SK-N-SH treated with all-trans-retinoic acid at 6 μM for 48 hours (cell line): ENCODE data around the gene ITIH5.
A peak's percentile ranks its signal among the peaks of the same experiment; 100 is the strongest.

Experiments
- ATAC-seq: fragments of 200-7000 bp; cut with Tn5 transposase; 3 replicates; pipeline ENCODE4 v1.9.1; 2020; ENCODE audit warnings: mild to moderate bottlenecking, moderate library complexity
- BACH2 ChIP-seq: fragments of 250-450 bp; sonication (Bioruptor Pico); IDR thresholded peaks from 2 replicates; pipeline ENCODE4 v1.9.0; 2021; ENCODE audit warnings: mild to moderate bottlenecking, borderline replicate concordance
- CREB5 ChIP-seq: fragments of 250-450 bp; sonication (Bioruptor Pico); IDR thresholded peaks from 2 replicates; pipeline ENCODE4 v1.5.1; 2020; ENCODE audit warnings: low read depth, mild to moderate bottlenecking, moderate library complexity
- CSDC2 ChIP-seq: fragments of 250-450 bp; sonication (Bioruptor Pico); IDR thresholded peaks from 2 replicates; pipeline ENCODE4 v1.5.0; 2020; ENCODE audit warnings: mild to moderate bottlenecking, moderate library complexity
- CSRNP3 ChIP-seq: fragments of 250-450 bp; sonication (Bioruptor Pico); IDR thresholded peaks from 2 replicates; pipeline ENCODE4 v1.5.1; 2021; ENCODE audit warnings: mild to moderate bottlenecking, moderate library complexity
- ESRRG ChIP-seq: fragments of 250-450 bp; sonication (Bioruptor Pico); IDR thresholded peaks from 2 replicates; pipeline ENCODE4 v1.6.1; 2021; ENCODE audit warnings: mild to moderate bottlenecking
- GLIS3 ChIP-seq: fragments of 250-450 bp; sonication (Bioruptor Pico); IDR thresholded peaks from 2 replicates; pipeline ENCODE4 v1.5.0; 2020; ENCODE audit warnings: mild to moderate bottlenecking, moderate library complexity
- ISL1 ChIP-seq: fragments of 250-450 bp; sonication (Bioruptor Pico); IDR thresholded peaks from 2 replicates; pipeline ENCODE4 v2.1.2; 2022; ENCODE audit warnings: mild to moderate bottlenecking, moderate library complexity
- OSR1 ChIP-seq: fragments of 250-450 bp; sonication (Bioruptor Pico); IDR thresholded peaks from 2 replicates; pipeline ENCODE4 v1.8.0; 2022; ENCODE audit warnings: moderate library complexity, mild to moderate bottlenecking, inconsistent platforms
- PATZ1 ChIP-seq: fragments of 250-450 bp; sonication (Bioruptor Pico); IDR thresholded peaks from 2 replicates; pipeline ENCODE4 v1.8.0; 2020; ENCODE audit warnings: mild to moderate bottlenecking, moderate library complexity, borderline replicate concordance
- POU6F1 ChIP-seq: fragments of 250-450 bp; sonication (Bioruptor Pico); IDR thresholded peaks from 2 replicates; pipeline ENCODE4 v1.8.0; 2021; ENCODE audit warnings: low read depth, mild to moderate bottlenecking, moderate library complexity, borderline replicate concordance
- PPARA ChIP-seq: fragments of 250-450 bp; sonication (Bioruptor Pico); IDR thresholded peaks from 2 replicates; pipeline ENCODE4 v1.5.0; 2020; ENCODE audit warnings: mild to moderate bottlenecking, borderline replicate concordance
- RARB ChIP-seq: fragments of 250-450 bp; sonication (Bioruptor Pico); IDR thresholded peaks from 2 replicates; pipeline ENCODE4 v1.8.0; 2021; ENCODE audit warnings: mild to moderate bottlenecking, moderate library complexity
- SNAI2 ChIP-seq: fragments of 250-450 bp; sonication (Bioruptor Pico); IDR thresholded peaks from 2 replicates; pipeline ENCODE4 v1.5.0; 2020; ENCODE audit warnings: mild to moderate bottlenecking, moderate library complexity
- TCF4 ChIP-seq: fragments of 250-450 bp; sonication (Bioruptor Pico); IDR thresholded peaks from 2 replicates; pipeline ENCODE4 v1.8.0; 2021; ENCODE audit warnings: mild to moderate bottlenecking, moderate library complexity, borderline replicate concordance
- TOX ChIP-seq: fragments of 250-450 bp; sonication (Bioruptor Pico); IDR thresholded peaks from 2 replicates; pipeline ENCODE4 v1.8.0; 2021; ENCODE audit warnings: mild to moderate bottlenecking, moderate library complexity, borderline replicate concordance
- TSHZ2 ChIP-seq: fragments of 250-450 bp; sonication (Bioruptor Pico); IDR thresholded peaks from 2 replicates; pipeline ENCODE4 v1.5.0; 2020; ENCODE audit warnings: mild to moderate bottlenecking, moderate library complexity
- ZC3H10 ChIP-seq: fragments of 250-450 bp; sonication (Bioruptor Pico); IDR thresholded peaks from 2 replicates; pipeline ENCODE4 v1.5.1; 2021; ENCODE audit warnings: mild to moderate bottlenecking, moderate library complexity
- ZFP3 ChIP-seq: fragments of 250-450 bp; sonication (Bioruptor Pico); IDR thresholded peaks from 2 replicates; pipeline ENCODE4 v1.5.0; 2020; ENCODE audit warnings: mild to moderate bottlenecking, moderate library complexity
- ZFP30 ChIP-seq: fragments of 450-650 bp; formaldehyde crosslinking; IDR thresholded peaks from 2 replicates; pipeline ENCODE4 v1.5.0; 2022; ENCODE audit warnings: mild to moderate bottlenecking, moderate library complexity
- ZNF565 ChIP-seq: fragments of 450-650 bp; formaldehyde crosslinking; conservative IDR thresholded peaks from 2 replicates; pipeline ENCODE4 v1.5.0; 2020; ENCODE audit warnings: low read depth, mild to moderate bottlenecking, moderate library complexity
- ZNF70 ChIP-seq: fragments of 450-650 bp; formaldehyde crosslinking; IDR thresholded peaks from 2 replicates; pipeline ENCODE4 v1.5.0; 2020; ENCODE audit warnings: mild to moderate bottlenecking, moderate library complexity

ITIH5 gene

GRCh38 chr10:7532723-7533498 is 133.9 kb downstream of the ITIH5 start (continued):
- TF ChIP-seq PATZ1 (no peak), CSRNP3 (CRISPR knock-in tag) (no peak), TCF4 (CRISPR knock-in tag) (no peak)

GRCh38 chr10:7529638-7530037 is 137.1 kb downstream of the ITIH5 start:
- peak; percentile 49; the same call in 1 of the 3 replicates for ATAC-seq
- TF ChIP-seq RARB (CRISPR knock-in tag) (no peak), ZNF565 (CRISPR knock-in tag) (no peak), SNAI2 (CRISPR knock-in tag) (no peak), TCF4 (CRISPR knock-in tag) (no peak), CSRNP3 (CRISPR knock-in tag) (no peak), TSHZ2 (no peak), CSDC2 (no peak), ZFP30 (no peak), TOX (CRISPR knock-in tag) (no peak), OSR1 (CRISPR knock-in tag) (no peak), PPARA (CRISPR knock-in tag) (no peak), ZNF70 (CRISPR knock-in tag) (no peak), ESRRG (CRISPR knock-in tag) (no peak), POU6F1 (CRISPR knock-in tag) (no peak), PATZ1 (no peak), ZC3H10 (CRISPR knock-in tag) (no peak), GLIS3 (CRISPR knock-in tag) (no peak), BACH2 (CRISPR knock-in tag) (no peak)
- TF ChIP-seq, all 23 proteins: peak for 0

- no peak for TF ChIP-seq TSHZ2
- no peak for TF ChIP-seq ESRRG (CRISPR knock-in tag)
- TF ChIP-seq SNAI2 (CRISPR knock-in tag): no peak
- no peak for TF ChIP-seq BACH2 (CRISPR knock-in tag)
- no peak for TF ChIP-seq ZC3H10 (CRISPR knock-in tag)
- no peak for TF ChIP-seq CREB5
- TF ChIP-seq CSDC2: no peak
- TF ChIP-seq ZFP3 (CRISPR knock-in tag): no peak
- no peak for TF ChIP-seq PPARA (CRISPR knock-in tag)
- TF ChIP-seq ISL1 (CRISPR knock-in tag): no peak
These were observed 139.3 kb downstream of the ITIH5 start for GRCh38 chr10:7527468-7527867.

More at GRCh38 chr10:7527468-7527867, 139.3 kb downstream of the ITIH5 start:
- no peak for ATAC-seq
